OCI-LY1 (cell line): ENCODE results near the gene S1PR2.

Experiments
- CTCF ChIP-seq: fragments of 200-600 bp; sonication (generic), shearing (Covaris generic); IDR thresholded peaks from 2 replicates; pipeline ENCODE4 v1.5.1; 2017; ENCODE audit warnings: mild to moderate bottlenecking, antibody characterized with exemption, low read length, moderate library complexity, mixed read lengths
- EZH2 ChIP-seq: fragments of 200-600 bp; sonication (generic), shearing (Covaris generic); IDR thresholded peaks from 2 replicates; pipeline ENCODE4 v1.8.0; 2017; ENCODE audit warnings: borderline replicate concordance, mixed run types, mild to moderate bottlenecking, antibody characterized with exemption, low read length, moderate library complexity, mixed read lengths

- TF ChIP-seq CTCF (no peak), EZH2 (no peak)
These were observed 29.0 kb upstream of the S1PR2 start for GRCh38 chr19:10260141-10260584.
